ENCODE data around the gene DUSP8.

DUSP8 gene

GRCh38 chr11:1553808-1554594 lies 18.1 kb downstream of the DUSP8 start:
- DNase-seq (no peak), ATAC-seq (no peak)

- DNase-seq, result no peak
- ATAC-seq, result no peak
Observed at GRCh38 chr11:1549338-1550330, 22.4 kb downstream of the DUSP8 start.

GRCh38 chr11:1548221-1549070 lies 23.6 kb downstream of the DUSP8 start:
- no peak for DNase-seq
- no peak for ATAC-seq

GRCh38 chr11:1547467-1548098 lies 24.5 kb downstream of the DUSP8 start:
- ATAC-seq, result no peak

GRCh38 chr11:1546536-1547466 lies 25.3 kb downstream of the DUSP8 start:
- peak; percentile 64 for ATAC-seq

More at GRCh38 chr11:1547467-1548098, 24.5 kb downstream of the DUSP8 start:
- DNase-seq, result no peak

GRCh38 chr11:1546077-1546535 lies 26.0 kb downstream of the DUSP8 start:
- ATAC-seq (no peak), DNase-seq (no peak)

More at GRCh38 chr11:1546536-1547466, 25.3 kb downstream of the DUSP8 start:
- DNase-seq, result peak; percentile 66

- ATAC-seq (no peak), DNase-seq (no peak)
Observed at GRCh38 chr11:1545432-1545831, 26.6 kb downstream of the DUSP8 start.

- DNase-seq, result no peak
- no peak for ATAC-seq
Observed at GRCh38 chr11:1544536-1544935, 27.5 kb downstream of the DUSP8 start.

- ATAC-seq (no peak), DNase-seq (no peak)
Observed at GRCh38 chr11:1543606-1544263, 28.3 kb downstream of the DUSP8 start.

GRCh38 chr11:1542267-1542666 lies 29.8 kb downstream of the DUSP8 start:
- ATAC-seq (no peak), DNase-seq (no peak)

GRCh38 chr11:1541474-1542204 lies 30.4 kb downstream of the DUSP8 start:
- no peak for ATAC-seq
- DNase-seq, result no peak

- ATAC-seq (no peak), DNase-seq (no peak)
Observed at GRCh38 chr11:1540074-1540473, 32.0 kb downstream of the DUSP8 start.

- ATAC-seq (no peak), DNase-seq (no peak)
Observed at GRCh38 chr11:1538153-1538552, 33.9 kb downstream of the DUSP8 start.

GRCh38 chr11:1536065-1536843 lies 35.8 kb downstream of the DUSP8 start:
- ATAC-seq (no peak), DNase-seq (no peak)

GRCh38 chr11:1534682-1535081 lies 37.4 kb downstream of the DUSP8 start:
- DNase-seq, result no peak
- ATAC-seq, result no peak

GRCh38 chr11:1534171-1534570 lies 37.9 kb downstream of the DUSP8 start:
- ATAC-seq, result no peak
- DNase-seq, result no peak

GRCh38 chr11:1533342-1533725 lies 38.7 kb downstream of the DUSP8 start:
- no peak for DNase-seq
- no peak for ATAC-seq

Measured in stimulated activated naive CD8-positive, alpha-beta T cell treated with anti-CD3 and anti-CD28 coated beads, Interleukin-15, Interleukin-2, amounts not matched to agents 100 U/mL and 50 U/mL, for 24 hours (primary cell).